K562 (cell line): ENCODE measurements around the gene IQSEC3.

Experiments used
- CHD2 ChIP-seq: IDR thresholded peaks from 2 replicates; pipeline ENCODE4 v1.6.1; 2011; ENCODE audit warnings: low read depth, low read length
- CTCF ChIP-seq, 3 experiments: IDR thresholded peaks in 2 of 3; conservative IDR thresholded peaks in 1 of 3; 2 replicates each; pipeline ENCODE4 v1.5.1; 2011 to 2012; ENCODE audit warnings: low read length in 3 of 3, mild to moderate bottlenecking in 3 of 3, control low read depth in 2 of 3, improper control_type of control experiment in 1 of 3, inconsistent platforms in 1 of 3, low read depth in 1 of 3, mixed read lengths in 1 of 3, moderate library complexity in 1 of 3; ENCODE audit not compliant: insufficient read depth in 2 of 3
- ELF1 ChIP-seq: fragments of 200-800 bp; sonication (Bioruptor generic); IDR thresholded peaks from 2 replicates; pipeline ENCODE4 v1.6.1; 2016; ENCODE audit warnings: missing genetic modification characterization, missing compliant biosample characterization
- ESRRA ChIP-seq: fragments of 450-650 bp; IDR thresholded peaks from 2 replicates; pipeline ENCODE4 v1.6.1; 2014; ENCODE audit warnings: low read depth, mild to moderate bottlenecking, moderate library complexity, borderline replicate concordance
- FOXM1 ChIP-seq, 2 experiments: fragments of 450-650 bp in 1 of 2; sonication (generic) in 1 of 2; formaldehyde crosslinking in 1 of 2; IDR thresholded peaks; 2 replicates each; pipeline versions ENCODE4 v1.6.1 to v1.9.0; 2017 to 2022; ENCODE audit warnings: low read depth in 2 of 2, mild to moderate bottlenecking in 2 of 2, missing genetic modification reagents in 1 of 2, moderate library complexity in 1 of 2
- GABPB1 ChIP-seq: sonication (generic); formaldehyde crosslinking; IDR thresholded peaks from 2 replicates; pipeline ENCODE4 v1.8.0; 2022; ENCODE audit warnings: mild to moderate bottlenecking, missing genetic modification reagents
- KLF6 ChIP-seq: fragments of 250-450 bp; sonication (Bioruptor Pico); IDR thresholded peaks from 2 replicates; pipeline ENCODE4 v1.4.0; 2020; ENCODE audit warnings: mild to moderate bottlenecking, moderate library complexity, borderline replicate concordance
- MAX ChIP-seq: sonication (generic); formaldehyde crosslinking; IDR thresholded peaks from 2 replicates; pipeline ENCODE4 v1.9.0; 2022; ENCODE audit warnings: mild to moderate bottlenecking, missing genetic modification reagents
- MEF2D ChIP-seq: conservative IDR thresholded peaks from 2 replicates; pipeline ENCODE4 v1.6.1; 2016; ENCODE audit warnings: low read depth, missing genetic modification characterization, missing compliant biosample characterization
- SMARCA4 ChIP-seq: fragments of 450-650 bp; IDR thresholded peaks from 2 replicates; pipeline ENCODE4 v1.6.1; 2016
- SP2 ChIP-seq: IDR thresholded peaks from 2 replicates; pipeline ENCODE4 v1.6.1; 2011; ENCODE audit warnings: mild to moderate bottlenecking, low read depth, low read length, moderate library complexity; ENCODE audit not compliant: poor library complexity, severe bottlenecking; ENCODE audit errors: extremely low read depth
- SUPT5H ChIP-seq: fragments of 450-650 bp; IDR thresholded peaks from 2 replicates; pipeline ENCODE4 v1.6.1; 2016

GRCh38 chr12:153080-153746 lies 86.6 kb downstream of the IQSEC3 start:
- TF ChIP-seq SMARCA4 (no peak), SUPT5H (no peak), SP2 (no peak), MEF2D (tag) (no peak), CHD2 (no peak), ESRRA (no peak), MAX (CRISPR knock-in tag) (peak; percentile 37; the same call in 1 of the 2 replicates), ELF1 (tag) (no peak), KLF6 (no peak), GABPB1 (CRISPR knock-in tag) (no peak), FOXM1 (IDR thresholded peaks at IDR 0.05; ENCODE audit: low read depth) (no peak), FOXM1 (CRISPR knock-in tag; IDR thresholded peaks at IDR 0.05; ENCODE audit: low read depth) (no peak), CTCF (IDR thresholded peaks at IDR 0.05 in 2 of 3, conservative IDR thresholded peaks at IDR 0.05 in 1 of 3; ENCODE audit: insufficient read depth in 2 of 3, low read depth in 1 of 3, low read length in 3 of 3) (peak; percentile 92 to 99 (median 99))
